ENCODE results near the gene HEATR9.
"Not testable (repeated sequence)": the region's sequence is repeated elsewhere in the genome, so short reads cannot be mapped to it uniquely, and the experiment has no call there.

HEATR9 gene

DNA sequence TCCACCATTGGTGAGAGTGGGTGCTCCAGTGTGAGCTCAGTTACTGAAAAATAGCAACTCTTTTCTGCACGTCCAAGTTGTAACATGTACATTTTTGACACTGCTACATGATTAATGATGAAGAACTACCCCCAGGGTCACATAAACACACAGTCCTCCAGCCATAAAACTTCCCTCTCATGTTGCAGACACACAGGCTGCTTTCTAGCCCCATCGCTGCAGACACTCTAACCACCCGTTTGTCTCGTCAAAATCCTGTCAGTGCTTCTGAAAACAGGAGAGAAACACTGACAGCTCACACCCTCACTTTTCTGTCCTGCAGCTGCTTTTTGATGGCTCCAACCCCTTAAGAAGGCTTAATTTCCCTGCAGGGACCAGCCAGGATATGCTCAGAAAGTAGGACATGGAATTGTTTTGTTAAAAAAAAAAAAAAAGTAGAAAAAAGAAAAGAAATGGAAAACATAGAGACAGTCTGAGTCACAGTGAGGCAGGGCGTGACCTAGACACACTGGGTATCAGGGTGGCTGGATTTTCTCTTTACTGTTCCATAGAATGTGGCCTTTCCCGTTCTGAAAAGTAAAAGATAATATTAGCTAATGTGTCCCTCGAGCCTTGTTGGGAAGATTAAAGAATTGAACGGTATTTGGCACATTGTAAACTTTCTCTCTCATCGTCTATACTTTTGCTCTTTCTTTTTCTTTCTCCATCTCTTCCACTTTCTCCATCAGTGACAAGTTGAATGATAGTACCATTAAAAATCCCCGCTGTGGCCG lies 32.2 kb upstream of the HEATR9 start:
- no peaks in the 10 kb centered on the region for H3K9me3 Mint-ChIP-seq
- peaks cover 64% of the 10 kb centered on the region for H3K4me1 Mint-ChIP-seq (ENCODE audit: low read depth)
- H3K4me3 Mint-ChIP-seq = peak overlapping the region; percentile 68
- H3K27ac Mint-ChIP-seq = peak overlapping the region; percentile 70
- H3K27me3 Mint-ChIP-seq = no peaks in the 10 kb centered on the region
- no peaks in the 10 kb centered on the region for H3K36me3 Mint-ChIP-seq (ENCODE audit: low read depth)

GRCh38 chr17:35900280-35900679 lies 31.6 kb upstream of the HEATR9 start:
- H3K9me3 Mint-ChIP-seq = no peaks in the 10 kb centered on the region
- peaks cover 70% of the 10 kb centered on the region for H3K4me1 Mint-ChIP-seq (ENCODE audit: low read depth)
- H3K27me3 Mint-ChIP-seq = no peaks in the 10 kb centered on the region
- H3K36me3 Mint-ChIP-seq (ENCODE audit: low read depth) = no peaks in the 10 kb centered on the region
- peak overlapping the region; percentile 70 for H3K27ac Mint-ChIP-seq
- H3K4me3 Mint-ChIP-seq = peak overlapping the region; percentile 68

DNA sequence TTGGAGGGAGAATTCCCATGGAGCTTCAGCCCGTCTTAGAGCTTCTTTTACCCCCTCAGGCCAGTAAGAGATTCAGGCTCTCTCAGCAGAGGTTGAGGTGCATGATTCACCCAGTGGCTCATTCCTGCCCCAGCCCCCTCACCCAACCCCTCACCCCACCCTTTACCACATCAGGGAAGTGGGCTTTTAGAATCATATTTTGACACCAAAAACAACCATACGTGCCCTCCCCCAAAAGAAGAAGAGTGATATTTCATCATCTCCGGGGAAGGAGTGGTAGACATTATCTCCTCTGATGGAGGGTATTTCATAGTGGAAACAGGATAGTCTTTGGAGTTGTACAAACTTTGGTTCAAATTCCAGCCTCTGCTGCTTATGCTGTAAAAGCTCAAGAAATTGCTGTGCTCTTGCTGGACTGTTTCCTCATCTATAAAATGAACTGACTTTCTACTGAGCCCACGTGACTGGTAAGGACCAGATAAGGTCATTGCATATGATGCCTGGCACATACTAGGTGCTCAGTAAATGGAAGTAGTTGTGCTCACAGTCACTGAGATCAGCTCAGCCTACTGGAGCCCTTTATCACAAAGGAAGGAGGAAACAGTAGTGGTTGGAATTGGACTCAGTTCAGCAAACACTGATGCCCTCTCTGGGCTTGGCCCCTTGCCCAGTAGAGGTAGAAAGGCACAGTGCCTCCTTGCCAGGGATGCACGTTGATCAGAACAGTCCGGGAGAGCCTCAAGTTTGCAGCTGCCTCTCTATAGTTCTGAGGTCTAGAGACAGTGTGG lies 29.8 kb upstream of the HEATR9 start:
- peak overlapping the region; percentile 68 for H3K4me3 Mint-ChIP-seq
- peak overlapping the region; percentile 93 for H3K27ac Mint-ChIP-seq
- H3K36me3 Mint-ChIP-seq (ENCODE audit: low read depth) = no peaks in the 10 kb centered on the region
- H3K9me3 Mint-ChIP-seq = no peaks in the 10 kb centered on the region
- peaks cover 86% of the 10 kb centered on the region for H3K4me1 Mint-ChIP-seq (ENCODE audit: low read depth)
- no peaks in the 10 kb centered on the region for H3K27me3 Mint-ChIP-seq

- not testable (repeated sequence) for H3K36me3 Mint-ChIP-seq (ENCODE audit: low read depth); H3K27me3 Mint-ChIP-seq; H3K9me3 Mint-ChIP-seq
- Mint-ChIP-seq H3K4me1 (ENCODE audit: low read depth) (peaks cover 87% of the 10 kb centered on the region), H3K4me3 (peak overlapping the region; percentile 68), H3K27ac (peak overlapping the region; percentile 93)
These were observed 29.1 kb upstream of the HEATR9 start for GRCh38 chr17:35897772-35898171.

DNA sequence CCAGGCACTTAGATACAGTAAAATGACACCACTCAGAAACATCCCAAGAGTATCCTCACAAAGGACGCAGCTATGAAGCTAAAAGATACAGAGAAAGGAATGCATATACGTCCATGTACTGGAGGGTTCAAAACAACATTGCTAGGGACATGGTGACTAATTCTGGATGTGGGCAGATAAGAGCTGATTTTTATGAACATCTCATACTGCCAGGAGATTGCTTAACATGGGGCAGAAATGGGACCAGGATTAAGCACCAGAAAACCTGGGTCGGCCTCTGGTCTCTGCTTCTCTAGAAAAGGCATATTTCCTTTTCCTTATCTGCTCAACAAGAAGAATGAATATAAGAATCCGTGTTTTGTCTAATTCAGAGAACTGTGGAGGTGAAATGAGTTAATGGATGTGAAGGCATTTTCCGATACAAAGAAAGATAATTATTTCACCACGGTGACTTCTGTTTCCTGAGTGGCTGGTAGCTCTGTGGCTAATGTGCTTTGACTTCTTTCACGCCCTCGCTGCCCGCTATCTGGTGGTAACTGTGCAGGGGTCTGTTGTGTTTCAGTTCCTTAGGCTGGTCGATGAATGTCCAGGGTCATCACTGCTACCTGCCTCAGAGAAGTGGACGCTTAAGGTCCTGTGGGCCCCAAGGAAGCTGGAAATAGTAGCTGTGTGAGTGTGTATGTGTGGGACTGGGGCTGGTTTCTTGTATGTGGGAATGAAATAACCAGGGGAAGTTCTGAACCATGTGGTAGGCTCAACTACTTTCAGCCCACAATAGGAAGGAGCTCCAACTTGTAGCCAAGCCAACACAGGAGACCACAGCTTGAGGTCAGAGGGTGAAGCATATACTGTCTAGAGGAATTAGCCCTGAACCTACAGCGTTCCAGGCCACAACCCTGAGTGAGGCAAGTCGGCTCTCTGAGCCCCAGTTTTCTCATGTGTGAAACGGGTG lies 27.2 kb upstream of the HEATR9 start:
- no peaks in the 10 kb centered on the region for H3K27me3 Mint-ChIP-seq
- peak overlapping the region; percentile 98 for H3K27ac Mint-ChIP-seq
- H3K4me1 Mint-ChIP-seq (ENCODE audit: low read depth) = peaks cover 94% of the 10 kb centered on the region
- H3K4me3 Mint-ChIP-seq = peak overlapping the region; percentile 72
- no peaks in the 10 kb centered on the region for H3K9me3 Mint-ChIP-seq
- no peaks in the 10 kb centered on the region for H3K36me3 Mint-ChIP-seq (ENCODE audit: low read depth)

GRCh38 chr17:35894206-35894605 lies 25.5 kb upstream of the HEATR9 start:
- Mint-ChIP-seq H3K36me3 (ENCODE audit: low read depth) (no peaks in the 10 kb centered on the region), H3K4me1 (ENCODE audit: low read depth) (peaks cover 94% of the 10 kb centered on the region)

DNA sequence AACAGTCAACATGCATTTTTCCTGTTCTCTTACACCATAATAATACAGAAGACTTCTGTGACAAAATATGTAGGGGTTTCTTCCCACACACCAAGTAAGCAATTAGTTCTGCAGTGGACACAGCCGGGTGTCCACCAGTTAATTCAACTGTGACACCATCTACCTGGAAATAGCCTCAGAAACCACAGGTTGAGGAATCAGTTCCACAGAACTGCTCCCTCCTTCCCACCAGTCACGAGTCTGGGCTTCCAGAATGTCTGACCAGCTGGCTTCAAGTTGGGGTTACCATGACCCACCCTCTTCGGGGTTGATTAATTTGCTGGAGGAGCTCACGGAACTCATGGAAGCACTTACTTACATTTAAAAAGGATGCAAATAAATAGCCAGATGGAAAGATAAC lies 25.1 kb upstream of the HEATR9 start:
- no peaks in the 10 kb centered on the region for H3K36me3 Mint-ChIP-seq (ENCODE audit: low read depth)
- H3K4me1 Mint-ChIP-seq (ENCODE audit: low read depth) = peaks cover 94% of the 10 kb centered on the region
- H3K4me3 Mint-ChIP-seq = no peak overlapping the region
- no peak overlapping the region for H3K27ac Mint-ChIP-seq
- no peaks in the 10 kb centered on the region for H3K27me3 Mint-ChIP-seq
- no peaks in the 10 kb centered on the region for H3K9me3 Mint-ChIP-seq

More at GRCh38 chr17:35894206-35894605, 25.5 kb upstream of the HEATR9 start:
- no peak overlapping the region for H3K27ac Mint-ChIP-seq
- H3K4me3 Mint-ChIP-seq = no peak overlapping the region
- no peaks in the 10 kb centered on the region for H3K9me3 Mint-ChIP-seq
- H3K27me3 Mint-ChIP-seq = no peaks in the 10 kb centered on the region

- H3K4me3 Mint-ChIP-seq = peak overlapping the region; percentile 52
- H3K36me3 Mint-ChIP-seq (ENCODE audit: low read depth) = no peaks in the 10 kb centered on the region
- no peaks in the 10 kb centered on the region for H3K9me3 Mint-ChIP-seq
- peak overlapping the region; percentile 64 for H3K27ac Mint-ChIP-seq
- peaks cover 87% of the 10 kb centered on the region for H3K4me1 Mint-ChIP-seq (ENCODE audit: low read depth)
- H3K27me3 Mint-ChIP-seq = no peaks in the 10 kb centered on the region
These were observed 23.7 kb upstream of the HEATR9 start for GRCh38 chr17:35892091-35893035.

DNA sequence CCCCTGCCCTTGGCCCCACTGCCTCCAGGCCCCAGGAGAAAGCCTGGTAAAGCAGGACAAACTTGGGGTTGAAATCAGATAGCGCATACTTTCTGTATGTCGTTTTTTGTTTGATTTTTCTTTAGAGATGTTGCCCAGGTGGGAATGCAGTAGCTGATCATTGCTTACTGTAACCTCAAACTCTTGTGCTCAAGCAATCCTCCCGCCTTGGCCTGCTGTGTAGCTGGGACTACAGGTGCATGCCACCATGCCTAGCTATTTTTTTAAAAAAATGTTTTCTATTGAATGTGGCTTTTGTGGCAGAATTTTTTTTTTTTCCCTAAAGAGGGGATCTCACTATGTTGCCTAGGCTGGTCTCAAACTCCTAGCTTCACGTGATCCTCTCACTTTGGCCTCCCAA lies 22.6 kb upstream of the HEATR9 start:
- Mint-ChIP-seq H3K27me3 (no peaks in the 10 kb centered on the region), H3K4me1 (ENCODE audit: low read depth) (peaks cover 80% of the 10 kb centered on the region), H3K27ac (peak overlapping the region; percentile 81), H3K4me3 (no peak overlapping the region), H3K9me3 (no peaks in the 10 kb centered on the region), H3K36me3 (ENCODE audit: low read depth) (no peaks in the 10 kb centered on the region)

DNA sequence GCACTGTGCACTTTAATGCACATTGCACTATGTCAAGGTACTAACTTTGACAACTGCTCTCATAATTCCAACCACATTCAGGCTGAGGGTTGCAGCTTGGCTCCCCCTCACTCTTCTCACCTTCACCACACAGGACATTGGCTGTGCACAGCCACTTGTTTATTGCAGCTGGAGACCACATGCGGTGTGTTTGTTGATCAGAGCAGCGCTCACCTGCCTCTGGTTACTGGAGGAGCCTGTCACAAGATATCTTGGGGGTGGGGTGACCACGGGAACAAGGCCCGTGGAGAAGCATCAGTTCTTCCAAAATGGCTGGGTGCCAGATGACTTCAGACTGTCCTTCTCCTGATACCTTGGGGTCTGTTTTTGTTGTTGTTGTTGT lies 22.1 kb upstream of the HEATR9 start:
- Mint-ChIP-seq H3K4me3 (peak overlapping the region; percentile 28), H3K27ac (peak overlapping the region; percentile 81), H3K4me1 (ENCODE audit: low read depth) (peaks cover 75% of the 10 kb centered on the region), H3K27me3 (no peaks in the 10 kb centered on the region), H3K36me3 (ENCODE audit: low read depth) (no peaks in the 10 kb centered on the region), H3K9me3 (no peaks in the 10 kb centered on the region)

DNA sequence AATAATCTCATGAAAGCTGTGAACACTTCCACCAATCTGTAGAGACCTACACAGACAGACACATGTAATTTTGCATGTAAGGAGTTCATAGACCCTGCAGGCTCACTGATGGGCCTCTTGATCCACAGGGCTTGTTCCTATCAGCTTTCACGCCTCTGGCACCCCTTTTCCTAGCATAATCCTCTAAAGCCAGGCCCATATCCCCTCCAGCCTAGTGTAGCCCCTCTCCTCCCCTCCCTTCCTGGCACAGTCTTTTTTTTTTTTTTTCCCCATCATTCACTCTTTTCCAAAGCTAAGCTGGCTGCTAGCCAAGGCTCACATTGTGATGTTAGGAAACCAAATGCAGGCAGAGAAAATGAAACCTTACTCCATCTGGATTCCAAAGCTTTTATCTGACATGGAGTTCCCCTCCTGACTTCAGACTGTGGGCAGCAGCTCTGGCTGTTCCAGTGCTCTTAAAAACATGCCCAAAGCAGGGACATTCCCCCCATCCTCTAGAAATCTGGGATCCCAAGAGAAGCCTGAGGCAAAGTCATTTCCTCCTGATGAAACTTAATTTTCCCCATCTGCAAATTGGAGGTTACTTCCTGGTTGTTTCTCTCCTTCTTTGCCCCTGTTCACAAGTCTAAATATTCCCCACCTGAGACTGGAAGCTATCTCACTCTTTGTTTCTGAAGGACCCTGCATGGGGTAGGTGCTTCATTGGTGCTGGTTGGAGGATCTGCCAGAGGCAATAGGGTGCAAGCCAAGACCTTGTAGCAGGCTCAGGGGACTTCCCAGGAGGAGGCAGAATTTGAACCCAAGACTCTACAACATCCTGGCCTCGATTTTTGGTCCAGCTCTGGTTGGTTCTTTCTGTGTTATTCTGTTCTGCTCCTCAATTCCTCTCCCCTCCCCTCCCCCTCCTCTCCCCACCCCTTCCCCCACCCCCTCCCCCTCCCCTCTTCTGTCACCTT lies 21.4 kb upstream of the HEATR9 start:
- Mint-ChIP-seq H3K4me3 (peak overlapping the region; percentile 36), H3K27ac (peak overlapping the region; percentile 81), H3K27me3 (no peaks in the 10 kb centered on the region), H3K9me3 (no peaks in the 10 kb centered on the region), H3K4me1 (ENCODE audit: low read depth) (peaks cover 69% of the 10 kb centered on the region), H3K36me3 (ENCODE audit: low read depth) (no peaks in the 10 kb centered on the region)

DNA sequence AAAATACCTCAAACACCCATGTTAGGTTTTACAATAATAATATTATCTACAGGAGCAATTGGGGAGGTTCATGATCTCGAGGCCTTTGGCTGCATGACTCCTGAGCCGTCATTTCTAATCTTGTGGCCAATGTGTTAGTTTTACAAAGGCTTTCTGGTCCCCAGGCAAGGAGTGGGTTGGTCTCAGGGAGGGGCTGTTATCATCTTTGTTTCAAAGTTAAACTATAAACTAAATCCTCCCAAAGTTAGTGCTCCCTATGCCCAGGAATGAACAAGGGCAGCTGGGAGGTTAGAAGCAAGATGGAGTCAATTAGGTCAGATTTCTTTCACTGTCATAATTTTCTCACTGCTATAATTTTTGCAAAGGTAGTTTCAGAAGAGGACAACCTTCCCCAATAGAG lies 20.6 kb upstream of the HEATR9 start:
- H3K4me3 Mint-ChIP-seq = no peak overlapping the region
- H3K9me3 Mint-ChIP-seq = no peaks in the 10 kb centered on the region
- H3K27ac Mint-ChIP-seq = peak overlapping the region; percentile 76
- H3K4me1 Mint-ChIP-seq (ENCODE audit: low read depth) = peaks cover 62% of the 10 kb centered on the region
- H3K27me3 Mint-ChIP-seq = no peaks in the 10 kb centered on the region
- H3K36me3 Mint-ChIP-seq (ENCODE audit: low read depth) = no peaks in the 10 kb centered on the region

All from stimulated activated naive CD8-positive, alpha-beta T cell treated with anti-CD3 and anti-CD28 coated beads, Interleukin-15, Interleukin-2, amounts not matched to agents 100 ng/mL and 50 ng/mL, for 24 hours (primary cell).